Smooth muscle cell (in vitro differentiated cells): ENCODE results near the gene TMEM108. TPM values are rescaled to one million over a fixed set of nuclear protein-coding genes. Genes with fewer than 3 reads are reported as not detected.

ENCODE experiments used
- DNase-seq: peaks from one replicate; lab custom pipeline; 2025; ENCODE audit not compliant: unreplicated experiment; lab: John Stamatoyannopoulos, UW
- H2AFZ ChIP-seq: fragments of 200-600 bp; sonication (generic); 2 replicates; pipeline ENCODE4 v1.6.0; 2016; ENCODE audit warnings: antibody characterized with exemption, low read depth, mild to moderate bottlenecking
- H3F3A ChIP-seq: fragments of 200-600 bp; sonication (generic); 2 replicates; pipeline ENCODE4 v1.6.0; 2017; ENCODE audit warnings: antibody characterized with exemption, low read depth
- H3K27ac ChIP-seq: fragments of 200-600 bp; sonication (generic); 2 replicates; pipeline ENCODE4 v1.5.1; 2016; ENCODE audit warnings: low read depth, mild to moderate bottlenecking
- H3K27me3 ChIP-seq: fragments of 200-600 bp; sonication (generic); 2 replicates; pipeline ENCODE4 v1.6.1; 2016; ENCODE audit warnings: low read depth, mild to moderate bottlenecking
- H3K36me3 ChIP-seq: fragments of 200-600 bp; sonication (generic); 2 replicates; pipeline ENCODE4 v1.5.1; 2016; ENCODE audit warnings: low read depth
- H3K4me1 ChIP-seq: fragments of 200-600 bp; sonication (generic); 2 replicates; pipeline ENCODE4 v1.5.1; 2016; ENCODE audit warnings: low read depth
- H3K4me2 ChIP-seq: fragments of 200-600 bp; sonication (generic); 2 replicates; pipeline ENCODE4 v1.6.0; 2016; ENCODE audit warnings: mild to moderate bottlenecking
- H3K4me3 ChIP-seq: fragments of 200-600 bp; sonication (generic); 2 replicates; pipeline ENCODE4 v1.5.1; 2016; ENCODE audit warnings: mild to moderate bottlenecking
- H3K79me2 ChIP-seq: fragments of 200-600 bp; sonication (generic); 2 replicates; pipeline ENCODE4 v1.6.0; 2016; ENCODE audit warnings: low read depth, mild to moderate bottlenecking
- H3K9ac ChIP-seq: fragments of 200-600 bp; sonication (generic); 2 replicates; pipeline ENCODE4 v1.6.0; 2016; ENCODE audit warnings: low read depth
- H3K9me3 ChIP-seq: fragments of 200-600 bp; sonication (generic); replicated peaks from 2 replicates; pipeline ENCODE4 v1.5.1; 2016; ENCODE audit warnings: low read depth
- H4K20me1 ChIP-seq: fragments of 200-600 bp; sonication (generic); 2 replicates; pipeline ENCODE4 v1.6.0; 2016; ENCODE audit warnings: low read depth
- WGBS: methylation state at CpG from one replicate; pipeline ENCODE4 v1.1.7; 2016; ENCODE audit warnings: low lambda C conversion rate; 5-methylcytosine and 5-hydroxymethylcytosine counted together
- polyA plus RNA-seq: library from polyadenylated mRNA; unstranded; fragments of >200 nt; fragmentation: Nextera tagmentation; extraction: Ambion mirVana; gene quantifications from 2 replicates; pipeline ENCODE4 v1.2.1, GENCODE V29; 2016
- total RNA-seq: library from RNA; depleted of rRNA; stranded (reverse); fragments of >200 nt; gene quantifications from 2 replicates; pipeline ENCODE4 v1.2.3, GENCODE V29; 2014
- TF ChIP-seq, protein P1 (sequence below): fragments of 200-600 bp; sonication (generic); IDR thresholded peaks from 2 replicates; pipeline ENCODE4 v1.5.1; 2017; ENCODE audit warnings: borderline replicate concordance, mild to moderate bottlenecking, antibody characterized with exemption; ENCODE audit not compliant: insufficient read depth, poor library complexity, severe bottlenecking

The TMEM108 gene
- total and polyA plus RNA-seq, 2 experiments from 2014 or later = 2.4 to 10.8 TPM

DNA sequence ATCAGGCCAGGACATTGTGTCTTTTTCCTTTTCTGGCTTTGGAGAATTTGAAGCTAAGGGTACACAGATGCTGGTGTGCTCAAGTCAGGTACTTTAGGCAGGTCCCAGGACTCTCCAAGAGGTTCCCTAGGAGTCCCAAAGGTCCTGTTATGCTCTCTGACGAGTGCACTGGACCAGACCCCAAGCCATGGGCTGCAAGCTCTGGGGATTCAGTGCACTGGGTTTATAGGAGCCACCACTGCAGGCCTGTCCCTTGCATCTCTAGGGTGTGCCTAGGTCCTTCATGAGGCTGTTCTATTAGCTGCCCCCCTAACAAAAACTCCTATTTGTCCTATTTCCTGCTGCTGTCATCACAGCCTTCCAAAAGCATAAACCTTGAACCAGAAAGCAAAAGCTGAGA is 329.8 kb downstream of the TMEM108 start:
- Histone ChIP-seq H3K9ac (no peak overlapping the region), H3F3A (no peaks in the 10 kb centered on the region), H4K20me1 (no peaks in the 10 kb centered on the region), H3K4me3 (no peak overlapping the region), H3K9me3 (no peaks in the 10 kb centered on the region), H3K27ac (no peak overlapping the region), H3K4me2 (no peak overlapping the region), H3K27me3 (no peaks in the 10 kb centered on the region), H3K79me2 (no peaks in the 10 kb centered on the region), H3K36me3 (no peaks in the 10 kb centered on the region), H3K4me1 (peaks cover under 1% of the 10 kb centered on the region), H2AFZ (no peak overlapping the region)
- TF ChIP-seq, protein P1, sequence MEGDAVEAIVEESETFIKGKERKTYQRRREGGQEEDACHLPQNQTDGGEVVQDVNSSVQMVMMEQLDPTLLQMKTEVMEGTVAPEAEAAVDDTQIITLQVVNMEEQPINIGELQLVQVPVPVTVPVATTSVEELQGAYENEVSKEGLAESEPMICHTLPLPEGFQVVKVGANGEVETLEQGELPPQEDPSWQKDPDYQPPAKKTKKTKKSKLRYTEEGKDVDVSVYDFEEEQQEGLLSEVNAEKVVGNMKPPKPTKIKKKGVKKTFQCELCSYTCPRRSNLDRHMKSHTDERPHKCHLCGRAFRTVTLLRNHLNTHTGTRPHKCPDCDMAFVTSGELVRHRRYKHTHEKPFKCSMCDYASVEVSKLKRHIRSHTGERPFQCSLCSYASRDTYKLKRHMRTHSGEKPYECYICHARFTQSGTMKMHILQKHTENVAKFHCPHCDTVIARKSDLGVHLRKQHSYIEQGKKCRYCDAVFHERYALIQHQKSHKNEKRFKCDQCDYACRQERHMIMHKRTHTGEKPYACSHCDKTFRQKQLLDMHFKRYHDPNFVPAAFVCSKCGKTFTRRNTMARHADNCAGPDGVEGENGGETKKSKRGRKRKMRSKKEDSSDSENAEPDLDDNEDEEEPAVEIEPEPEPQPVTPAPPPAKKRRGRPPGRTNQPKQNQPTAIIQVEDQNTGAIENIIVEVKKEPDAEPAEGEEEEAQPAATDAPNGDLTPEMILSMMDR = no peak
- DNase-seq = no peak
- WGBS = 91% methylated on average over 1 of the region's 1 CpG

DNA sequence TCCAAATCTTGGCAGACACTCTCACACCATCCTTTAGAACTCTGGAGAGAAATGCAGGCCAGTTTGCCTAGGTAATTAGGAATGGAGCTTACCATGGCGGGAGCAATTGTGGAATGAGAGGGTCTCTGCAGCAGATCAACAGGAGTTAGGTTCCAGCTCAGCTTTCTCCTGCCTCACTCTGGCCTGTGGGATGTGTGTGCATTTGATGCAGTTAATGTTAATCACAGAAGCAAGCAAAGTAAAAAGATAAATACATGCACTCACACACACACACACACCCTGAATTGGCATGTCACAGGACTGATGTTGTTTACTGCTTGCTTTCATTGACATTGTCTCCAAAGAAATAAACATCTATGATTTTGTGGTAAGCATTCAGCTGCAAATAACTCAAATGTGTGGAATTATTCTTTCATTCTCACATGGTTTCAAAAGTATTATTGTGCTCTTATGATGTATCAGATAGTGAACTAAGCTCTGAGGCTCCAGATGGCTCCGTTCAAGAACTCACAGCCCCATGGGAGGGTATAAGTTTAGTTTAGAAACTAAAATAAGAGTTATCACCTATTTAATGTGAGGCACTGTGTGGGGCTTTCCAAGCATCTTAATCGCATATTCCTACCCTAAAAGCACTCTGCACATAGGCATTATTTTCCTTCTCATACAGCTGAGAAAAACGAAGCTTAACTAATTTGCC is 330.3 kb downstream of the TMEM108 start:
- WGBS = 87% methylated on average over 4 of the region's 4 CpGs
- no peak overlapping the region for H3K9ac ChIP-seq
- TF ChIP-seq, protein P1 = no peak
- no peaks in the 10 kb centered on the region for H3K4me1 ChIP-seq
- no peaks in the 10 kb centered on the region for H3K9me3 ChIP-seq
- no peak for DNase-seq
- no peaks in the 10 kb centered on the region for H3F3A ChIP-seq
- no peaks in the 10 kb centered on the region for H3K27me3 ChIP-seq
- H3K4me2 ChIP-seq = no peak overlapping the region
- no peak overlapping the region for H2AFZ ChIP-seq
- H3K36me3 ChIP-seq = no peaks in the 10 kb centered on the region
- H3K27ac ChIP-seq = no peak overlapping the region
- no peak overlapping the region for H3K4me3 ChIP-seq
- H3K79me2 ChIP-seq = no peaks in the 10 kb centered on the region
- H4K20me1 ChIP-seq = no peaks in the 10 kb centered on the region

DNA sequence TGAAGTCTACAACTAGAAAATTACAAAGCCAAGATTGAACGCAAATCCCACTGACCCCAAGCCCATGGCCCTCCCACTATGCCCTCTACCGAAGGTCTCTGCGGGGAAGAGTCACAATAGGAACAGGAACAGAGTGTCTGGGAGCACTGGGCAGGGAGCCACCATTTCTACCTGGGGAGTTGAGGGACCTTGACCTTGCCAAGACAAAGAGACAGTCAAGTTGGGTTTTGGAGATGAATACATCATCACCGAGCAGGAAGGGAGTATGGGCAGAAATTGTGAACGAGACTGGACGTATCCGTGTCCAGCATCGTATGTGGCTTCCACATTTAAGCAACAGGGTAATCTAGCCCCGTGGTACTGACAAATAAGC is 330.9 kb downstream of the TMEM108 start:
- H4K20me1 ChIP-seq = no peaks in the 10 kb centered on the region
- peaks cover 3% of the 10 kb centered on the region for H3K4me1 ChIP-seq
- no peaks in the 10 kb centered on the region for H3F3A ChIP-seq
- TF ChIP-seq, protein P1 = no peak
- H3K9me3 ChIP-seq = no peaks in the 10 kb centered on the region
- no peaks in the 10 kb centered on the region for H3K79me2 ChIP-seq
- no peak overlapping the region for H2AFZ ChIP-seq
- DNase-seq = no peak
- no peak overlapping the region for H3K4me3 ChIP-seq
- H3K27me3 ChIP-seq = no peaks in the 10 kb centered on the region
- H3K4me2 ChIP-seq = no peak overlapping the region
- H3K27ac ChIP-seq = no peak overlapping the region
- 96% methylated on average over 9 of the region's 9 CpGs for WGBS
- no peak overlapping the region for H3K9ac ChIP-seq
- no peaks in the 10 kb centered on the region for H3K36me3 ChIP-seq

DNA sequence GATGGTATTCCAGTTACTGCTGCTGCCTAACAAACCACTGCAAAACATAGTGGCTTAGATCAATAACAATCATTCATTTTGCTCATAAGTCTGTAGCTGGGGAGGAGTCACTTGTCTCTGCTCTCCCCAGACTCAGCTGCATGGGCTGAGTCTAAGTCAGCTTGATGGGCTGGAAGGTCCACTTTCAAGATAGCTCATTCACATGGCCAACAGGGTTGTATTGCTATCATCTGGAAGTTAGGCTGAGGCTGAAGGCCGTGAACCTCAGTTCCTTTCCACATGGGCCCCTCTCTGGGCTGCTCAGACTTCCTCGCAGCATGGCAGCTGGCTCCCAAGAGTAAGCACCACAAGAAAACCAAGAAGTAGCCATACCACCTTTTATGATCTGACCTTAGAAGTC is 333.0 kb downstream of the TMEM108 start:
- TF ChIP-seq, protein P1 = no peak
- H3K4me3 ChIP-seq = no peak overlapping the region
- no peak overlapping the region for H3K27ac ChIP-seq
- H3K9ac ChIP-seq = no peak overlapping the region
- no peak for DNase-seq
- H3K27me3 ChIP-seq = no peaks in the 10 kb centered on the region
- 90% methylated on average over 2 of the region's 2 CpGs for WGBS
- no peak overlapping the region for H3K4me2 ChIP-seq
- H3K36me3 ChIP-seq = no peaks in the 10 kb centered on the region
- no peak overlapping the region for H2AFZ ChIP-seq
- no peaks in the 10 kb centered on the region for H3F3A ChIP-seq
- no peaks in the 10 kb centered on the region for H3K79me2 ChIP-seq
- peaks cover 11% of the 10 kb centered on the region for H3K4me1 ChIP-seq
- H4K20me1 ChIP-seq = no peaks in the 10 kb centered on the region
- no peaks in the 10 kb centered on the region for H3K9me3 ChIP-seq
